GM12891 (cell line): ENCODE measurements around the gene GLDC.
"Not testable (repeated sequence)": the region's sequence is repeated elsewhere in the genome, so short reads cannot be mapped to it uniquely, and the experiment has no call there.

Experiments
- DNase-seq: peaks from one replicate; pipeline ENCODE4 v3.0.0; 2011; ENCODE audit warnings: low spot score; ENCODE audit not compliant: insufficient read length
- FAIRE-seq: peaks from 2 replicates; lab custom pipeline; 2011; peaks lifted over from hg19 to GRCh38; lab: Jason Lieb, UNC
- PAX5 ChIP-seq: IDR thresholded peaks from 2 replicates; pipeline ENCODE4 v1.6.1; 2011; ENCODE audit warnings: low read length, moderate library complexity, mild to moderate bottlenecking; ENCODE audit not compliant: insufficient read depth, severe bottlenecking
- POLR2A ChIP-seq: IDR thresholded peaks from 2 replicates; pipeline ENCODE4 v1.6.1; 2011; ENCODE audit warnings: low read depth, low read length, control low read depth
- POLR2AphosphoS5 ChIP-seq: IDR thresholded peaks from 2 replicates; pipeline ENCODE4 v1.6.1; 2011; ENCODE audit warnings: low read depth, low read length, control low read depth
- POU2F2 ChIP-seq: IDR thresholded peaks from 2 replicates; pipeline ENCODE4 v1.6.1; 2011; ENCODE audit warnings: low read depth, mild to moderate bottlenecking, control low read depth, low read length, moderate library complexity
- SPI1 ChIP-seq: IDR thresholded peaks from 2 replicates; pipeline ENCODE4 v1.6.1; 2011; ENCODE audit warnings: low read depth, low read length, control low read depth
- TAF1 ChIP-seq: IDR thresholded peaks from 2 replicates; pipeline ENCODE4 v1.6.1; 2011; ENCODE audit warnings: low read depth, low read length, control low read depth

Gene GLDC

DNA sequence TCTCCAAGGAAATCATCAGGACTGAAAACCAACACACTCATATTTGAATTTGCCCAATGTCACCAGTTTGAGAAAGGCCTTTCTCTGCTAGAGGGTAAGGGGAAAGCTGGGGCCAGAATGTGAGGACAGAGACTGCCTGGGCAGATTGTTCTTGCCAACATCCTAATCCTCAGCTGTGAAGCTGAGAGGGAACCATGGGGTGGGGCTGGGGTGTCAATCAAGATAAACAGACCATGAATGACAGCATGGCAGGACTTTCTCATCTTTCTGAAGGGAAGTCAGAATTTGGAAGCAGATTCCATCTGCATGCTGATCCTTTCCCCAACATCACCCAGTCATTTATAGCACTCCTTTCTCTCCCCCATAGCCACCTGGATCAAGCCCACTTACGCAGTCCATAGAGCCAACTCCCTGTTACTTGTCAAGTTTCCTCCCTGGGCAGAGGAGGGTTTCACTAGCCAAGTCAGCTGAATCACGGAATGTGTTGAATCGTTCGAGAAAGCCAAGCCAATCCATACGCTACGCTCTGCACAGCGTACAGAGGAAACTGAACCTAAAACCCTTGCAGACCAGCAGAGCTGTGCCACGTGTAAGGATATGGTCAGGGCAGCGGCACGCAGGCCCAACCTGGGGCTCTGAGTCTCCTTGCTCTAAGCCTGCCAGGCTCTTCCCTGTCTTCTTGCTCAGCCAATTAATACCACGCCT lies 14.9 kb downstream of the GLDC start:
- FAIRE-seq (peak; percentile 58), DNase-seq (no peak)
- TF ChIP-seq TAF1 (no peak), POLR2A (no peak), PAX5 (no peak), POU2F2 (no peak), SPI1 (no peak), POLR2AphosphoS5 (no peak)

DNA sequence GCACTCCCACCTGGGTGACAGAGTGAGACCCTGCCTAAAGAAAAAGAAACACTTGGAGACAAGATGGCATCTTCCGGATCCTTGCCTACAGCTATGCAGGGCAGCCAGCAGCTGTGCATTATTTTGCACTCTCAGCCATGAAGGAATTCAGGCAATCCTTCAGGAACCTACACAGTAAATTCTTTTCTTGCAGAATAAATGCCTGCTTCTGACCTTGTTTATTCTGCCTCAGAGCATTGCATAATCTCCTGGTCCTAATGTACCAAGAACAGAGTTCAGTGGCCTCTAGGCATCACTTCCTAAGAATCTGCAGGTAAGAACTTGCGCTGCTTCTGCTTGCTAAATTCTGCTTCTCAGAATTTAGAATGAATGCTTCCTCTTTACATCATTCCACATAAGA lies 16.8 kb downstream of the GLDC start:
- FAIRE-seq: peak; percentile 20
- no peak for TF ChIP-seq PAX5

DNA sequence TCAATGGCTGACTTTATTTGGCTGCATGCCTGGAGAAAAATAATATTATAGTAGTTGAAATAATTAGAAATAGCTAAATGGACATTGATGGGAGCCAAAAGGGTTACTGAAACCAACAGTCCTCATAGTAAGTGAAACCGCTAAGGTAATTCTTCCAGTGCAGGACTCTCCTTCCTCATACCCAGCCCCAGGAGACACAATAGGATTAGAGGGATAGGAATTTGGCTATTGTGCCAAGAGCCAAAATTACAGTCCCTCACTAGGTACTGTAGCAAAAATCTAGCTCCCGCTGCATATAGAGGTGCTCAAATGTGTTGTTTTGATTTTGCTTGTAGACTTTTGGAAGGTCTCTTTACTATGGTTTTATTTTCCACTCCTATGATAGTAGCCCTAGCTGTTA lies 20.2 kb downstream of the GLDC start:
- FAIRE-seq (no peak), DNase-seq (no peak)
- TF ChIP-seq POLR2AphosphoS5: no peak
- TF ChIP-seq POU2F2: no peak
- no peak for TF ChIP-seq POLR2A
- TF ChIP-seq SPI1: no peak
- TF ChIP-seq PAX5: no peak
- TF ChIP-seq TAF1: no peak

More for the DNA sequence above, 16.8 kb downstream of the GLDC start:
- DNase-seq: no peak

DNA sequence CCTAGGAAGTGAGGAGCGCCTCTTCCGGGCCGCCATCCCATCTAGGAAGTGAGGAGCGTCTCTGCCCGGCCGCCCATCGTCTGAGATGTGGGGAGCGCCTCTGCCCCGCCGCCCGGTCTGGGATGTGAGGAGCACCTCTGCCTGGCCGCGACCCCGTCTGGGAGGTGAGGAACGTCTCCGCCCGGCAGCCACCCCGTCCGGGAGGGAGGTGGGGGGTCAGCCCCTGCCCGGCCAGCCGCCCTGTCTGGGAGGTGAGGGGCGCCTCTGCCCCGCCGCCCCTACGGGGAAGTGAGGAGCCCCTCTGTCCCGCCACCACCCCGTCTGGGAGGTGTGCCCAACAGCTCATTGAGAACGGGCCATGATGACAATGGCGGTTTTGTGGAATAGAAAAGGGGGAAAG lies 22.7 kb downstream of the GLDC start:
- not testable (repeated sequence) for DNase-seq, FAIRE-seq

DNA sequence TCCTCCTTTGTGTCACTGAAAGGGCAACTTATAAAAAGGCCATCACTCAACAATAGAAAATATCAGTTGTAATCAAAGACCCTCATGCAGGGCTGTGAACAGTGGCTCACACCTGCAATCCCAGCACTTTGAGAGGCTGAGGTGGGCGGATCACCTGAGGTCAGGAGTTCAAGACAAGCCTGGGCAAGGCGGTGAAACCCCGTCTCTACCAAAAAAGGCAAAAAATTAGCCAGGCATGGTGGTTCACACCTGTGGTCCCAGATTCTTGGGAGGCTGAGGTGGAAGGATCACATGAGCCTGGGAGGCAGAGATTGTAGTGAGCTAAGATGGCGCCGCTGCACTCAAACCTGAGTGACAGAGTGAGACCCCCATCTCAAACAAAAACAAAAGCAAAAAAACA lies 24.7 kb downstream of the GLDC start:
- no peak for TF ChIP-seq SPI1
- TF ChIP-seq POU2F2: no peak
- TF ChIP-seq POLR2AphosphoS5: no peak
- TF ChIP-seq TAF1: no peak
- TF ChIP-seq PAX5: no peak
- no peak for TF ChIP-seq POLR2A
- DNase-seq (no peak), FAIRE-seq (peak; percentile 69)

DNA sequence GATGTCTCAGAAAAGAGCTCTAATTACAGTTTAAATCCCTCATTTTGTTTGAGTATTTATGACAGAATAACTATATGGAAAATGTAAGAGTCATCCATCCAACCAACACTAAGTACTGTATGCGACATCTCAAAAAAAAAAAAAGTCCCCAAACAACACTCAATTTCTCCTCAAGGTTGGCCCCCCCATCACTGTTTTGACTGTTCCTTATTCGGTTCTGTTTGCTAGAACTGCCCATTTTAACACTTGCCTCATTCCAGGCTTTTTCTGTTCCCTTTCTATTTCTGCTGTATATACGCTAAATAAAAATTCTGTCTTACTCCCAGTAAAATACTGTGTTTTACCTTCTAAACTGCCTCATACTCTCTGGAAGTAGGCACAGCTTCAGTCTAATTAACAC lies 25.2 kb downstream of the GLDC start:
- FAIRE-seq (no peak), DNase-seq (no peak)
- no peak for TF ChIP-seq TAF1
- TF ChIP-seq PAX5: no peak
- no peak for TF ChIP-seq POLR2A
- peak; percentile 51 for TF ChIP-seq SPI1
- TF ChIP-seq POU2F2: no peak

DNA sequence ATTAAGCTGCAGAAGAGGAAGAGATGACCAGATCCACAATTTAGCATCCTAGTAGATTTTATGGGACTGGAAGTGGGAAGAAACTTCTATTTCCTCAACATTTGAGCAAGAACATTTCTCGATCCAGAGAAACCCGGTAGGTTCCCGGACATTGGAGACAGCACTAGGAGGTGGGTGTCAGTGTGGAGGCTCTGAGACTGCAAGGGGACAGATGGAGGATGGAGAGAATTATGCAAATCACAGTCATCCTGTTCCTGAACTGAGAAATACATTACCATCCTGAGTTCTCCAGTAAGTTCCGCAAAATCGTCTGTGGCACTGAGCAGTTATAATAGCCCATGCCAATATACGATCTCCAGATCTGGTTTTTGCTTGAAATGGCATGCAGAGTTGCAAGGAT lies 25.6 kb downstream of the GLDC start:
- TF ChIP-seq POU2F2 (peak; percentile 64; the same call in 1 of the 2 replicates), POLR2AphosphoS5 (no peak), PAX5 (no peak), SPI1 (peak; percentile 26; the same call in 1 of the 2 replicates), POLR2A (no peak), TAF1 (no peak)
- no peak for DNase-seq
- peak; percentile 89 for FAIRE-seq

DNA sequence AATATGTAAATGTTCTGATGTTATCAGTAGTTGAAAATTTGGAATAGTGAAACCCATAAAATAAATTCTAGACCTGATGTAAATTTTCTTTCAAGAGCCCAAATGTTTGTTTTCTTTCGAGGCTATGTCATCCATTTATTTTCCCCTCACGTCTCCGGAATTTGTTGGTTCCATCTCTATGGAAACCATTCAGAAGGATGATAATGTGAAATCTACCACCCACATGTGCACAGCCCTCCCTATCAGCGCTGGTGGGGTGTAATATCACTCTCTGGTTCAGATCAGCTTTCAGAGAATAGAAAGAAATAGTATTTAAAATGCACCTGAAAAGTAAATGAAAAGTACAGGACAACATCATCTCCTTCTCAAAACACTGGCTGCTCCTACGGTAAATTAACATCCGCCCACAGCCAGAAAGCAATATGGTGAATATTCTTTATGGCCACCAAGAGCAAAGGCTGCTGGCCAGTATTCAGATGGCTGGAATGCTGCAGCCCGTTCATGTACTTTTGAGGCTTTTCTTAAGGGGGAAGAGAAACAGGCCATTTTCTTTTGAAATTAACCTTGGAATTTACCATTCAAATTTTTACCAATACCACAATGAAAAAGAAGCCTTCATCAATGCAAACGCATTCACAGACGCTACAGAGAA lies 28.5 kb downstream of the GLDC start:
- FAIRE-seq (no peak), DNase-seq (no peak)
- TF ChIP-seq TAF1 (no peak), POU2F2 (no peak), POLR2AphosphoS5 (no peak), PAX5 (no peak), SPI1 (no peak), POLR2A (no peak)

DNA sequence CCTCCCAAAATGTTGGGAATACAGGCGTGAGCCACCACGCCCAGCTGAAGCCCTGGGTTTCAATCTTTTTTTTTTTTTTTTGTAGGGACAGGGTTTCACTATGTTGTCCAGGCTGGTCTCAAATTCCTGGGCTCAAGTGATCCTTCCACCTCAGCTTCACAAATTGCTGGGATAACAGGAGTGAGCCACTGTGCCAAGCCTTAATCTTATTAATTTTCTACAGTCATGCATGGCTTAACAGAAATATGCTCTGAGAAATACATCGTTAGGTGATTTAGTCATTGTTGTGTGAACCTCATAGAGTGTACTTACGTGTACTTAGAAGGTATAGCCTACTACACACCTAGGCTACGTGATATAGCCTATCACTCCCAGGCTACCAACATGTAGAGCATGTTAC lies 31.0 kb downstream of the GLDC start:
- DNase-seq (no peak), FAIRE-seq (peak; percentile 26)
- no peak for TF ChIP-seq SPI1
- TF ChIP-seq POLR2A: no peak
- TF ChIP-seq POLR2AphosphoS5: no peak
- TF ChIP-seq POU2F2: no peak
- TF ChIP-seq PAX5: no peak
- no peak for TF ChIP-seq TAF1

DNA sequence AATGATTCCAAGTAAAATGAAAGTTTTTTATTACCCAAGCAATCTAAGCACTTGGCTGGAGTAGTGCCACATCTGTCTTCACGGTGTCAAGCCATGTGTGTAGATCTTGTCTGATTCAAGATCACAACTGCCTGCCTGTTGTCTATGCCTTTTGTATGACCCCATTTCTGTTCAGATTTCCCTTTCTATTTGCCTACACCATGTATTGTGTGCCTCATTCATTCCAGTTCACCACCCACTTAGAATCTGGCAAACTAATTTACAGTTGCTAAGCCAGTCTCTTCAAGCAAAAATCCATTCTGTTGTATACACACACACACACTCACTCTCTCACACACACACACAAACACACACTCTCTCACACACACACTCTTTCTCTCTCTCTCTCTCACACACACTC lies 33.7 kb downstream of the GLDC start:
- FAIRE-seq (peak; percentile 71), DNase-seq (no peak)
- TF ChIP-seq POLR2AphosphoS5 (no peak), POLR2A (no peak), SPI1 (no peak), PAX5 (no peak), TAF1 (no peak), POU2F2 (no peak)
